GM23248 (cell line): Measurements from ENCODE around the gene LMX1B. TPM values are rescaled to one million over a fixed set of nuclear protein-coding genes. Genes with fewer than 3 reads are reported as not detected.

Experiments used
- DNase-seq: peaks from one replicate; pipeline ENCODE4 v3.0.0-alpha.2; 2015
- H2AFZ ChIP-seq: fragments of 200-600 bp; sonication (generic); 2 replicates; pipeline ENCODE4 v1.6.1; 2016; ENCODE audit warnings: antibody characterized with exemption
- H3F3A ChIP-seq: fragments of 200-600 bp; sonication (generic); 2 replicates; pipeline ENCODE4 v1.6.1; 2016; ENCODE audit warnings: mild to moderate bottlenecking, antibody characterized with exemption, mixed run types; ENCODE audit not compliant: insufficient read depth
- H3K27ac ChIP-seq: fragments of 200-600 bp; sonication (generic); 2 replicates; pipeline ENCODE4 v1.5.1; 2016; ENCODE audit warnings: mild to moderate bottlenecking
- H3K27me3 ChIP-seq: fragments of 200-600 bp; sonication (generic); replicated peaks from 2 replicates; pipeline ENCODE4 v1.6.1; 2016; ENCODE audit warnings: mild to moderate bottlenecking; ENCODE audit not compliant: insufficient read depth
- H3K36me3 ChIP-seq: fragments of 200-600 bp; sonication (generic); 2 replicates; pipeline ENCODE4 v1.6.1; 2016; ENCODE audit warnings: low read depth, mild to moderate bottlenecking
- H3K4me1 ChIP-seq: fragments of 200-600 bp; sonication (generic); 2 replicates; pipeline ENCODE4 v1.6.1; 2016; ENCODE audit warnings: mild to moderate bottlenecking; ENCODE audit not compliant: insufficient read depth
- H3K4me2 ChIP-seq: fragments of 200-600 bp; sonication (generic); one replicate; pipeline ENCODE4 v1.6.1; 2016; ENCODE audit warnings: mild to moderate bottlenecking; ENCODE audit not compliant: unreplicated experiment
- H3K4me3 ChIP-seq: fragments of 200-600 bp; sonication (generic); 2 replicates; pipeline ENCODE4 v1.5.1; 2016; ENCODE audit warnings: mild to moderate bottlenecking
- H3K79me2 ChIP-seq: fragments of 200-600 bp; sonication (generic); 2 replicates; pipeline ENCODE4 v1.6.1; 2016; ENCODE audit warnings: mild to moderate bottlenecking; ENCODE audit not compliant: insufficient read depth
- H3K9ac ChIP-seq: fragments of 200-600 bp; sonication (generic); 2 replicates; pipeline ENCODE4 v1.6.1; 2016; ENCODE audit warnings: mild to moderate bottlenecking
- H3K9me2 ChIP-seq: fragments of 200-600 bp; sonication (generic); 2 replicates; pipeline ENCODE4 v1.6.1; 2016; ENCODE audit warnings: mixed run types, mild to moderate bottlenecking, moderate library complexity; ENCODE audit not compliant: insufficient read depth
- H3K9me3 ChIP-seq: fragments of 200-600 bp; sonication (generic); one replicate; pipeline ENCODE4 v1.6.1; 2017; ENCODE audit warnings: low read depth
- H4K20me1 ChIP-seq: fragments of 200-600 bp; sonication (generic); 2 replicates; pipeline ENCODE4 v1.6.0; 2016; ENCODE audit not compliant: insufficient read depth
- EZH2 ChIP-seq: fragments of 200-600 bp; sonication (generic); IDR thresholded peaks from 2 replicates; pipeline ENCODE4 v1.6.1; 2018; ENCODE audit warnings: antibody characterized with exemption, mild to moderate bottlenecking; ENCODE audit not compliant: insufficient read depth, poor library complexity, severe bottlenecking
- EZH2phosphoT487 ChIP-seq: fragments of 200-600 bp; sonication (generic); IDR thresholded peaks from 2 replicates; pipeline ENCODE4 v1.6.1; 2018; ENCODE audit warnings: antibody characterized with exemption, moderate library complexity, mild to moderate bottlenecking, low read depth; ENCODE audit not compliant: insufficient read depth
- WGBS, 2 experiments: methylation state at CpG; one replicate each; pipeline ENCODE4 v1.1.6; 2015 to 2017; ENCODE audit warnings: low lambda C conversion rate in 2 of 2, low coverage in 1 of 2; ENCODE audit errors: missing lambda C conversion rate in 2 of 2; 5-methylcytosine and 5-hydroxymethylcytosine counted together
- in situ Hi-C: fragments of 300-500 bp; cut with MboI; formaldehyde crosslinking; loops from 2 replicates; pipeline ENCODE4 v1.15.0; 2020
- polyA plus RNA-seq: library from polyadenylated mRNA; unstranded; fragments of >200 nt; fragmentation: Nextera tagmentation; extraction: Ambion mirVana; gene quantifications from 2 replicates; pipeline ENCODE4 v1.2.1, GENCODE V29; 2016
- total RNA-seq: library from RNA; depleted of rRNA; stranded (reverse); fragments of >200 nt; shearing (Covaris generic); gene quantifications from 2 replicates; pipeline ENCODE4 v1.2.3, GENCODE V29; 2014

The LMX1B gene
- total and polyA plus RNA-seq, 2 experiments from 2014 or later: not detected

DNA sequence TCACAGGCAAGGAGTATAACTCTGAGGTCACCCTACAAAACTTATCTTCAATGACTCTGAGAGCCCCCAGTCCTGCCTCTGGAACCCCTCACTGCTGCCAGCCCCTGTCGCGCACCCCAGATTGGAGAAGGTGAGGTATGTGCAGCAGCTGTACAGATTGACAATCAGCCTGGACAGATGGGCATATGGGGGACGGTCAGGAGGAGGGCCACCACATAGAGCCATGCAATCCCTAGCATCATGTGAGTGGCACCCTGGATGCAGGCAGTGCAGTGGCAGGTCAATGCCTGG is 90.1 kb downstream of the LMX1B start:
- H3K27ac ChIP-seq: no peak overlapping the region
- H3K9ac ChIP-seq: no peak overlapping the region
- H3F3A ChIP-seq: peaks cover 9% of the 10 kb centered on the region; the same call in 1 of the 2 replicates
- H2AFZ ChIP-seq: no peak overlapping the region
- H3K4me3 ChIP-seq: no peak overlapping the region
- peaks cover 10% of the 10 kb centered on the region; the same call in 1 of the 2 replicates for H3K4me1 ChIP-seq
- H3K9me3 ChIP-seq: no peaks in the 10 kb centered on the region
- H4K20me1 ChIP-seq: no peaks in the 10 kb centered on the region
- no peaks in the 10 kb centered on the region for H3K9me2 ChIP-seq
- H3K36me3 ChIP-seq: no peaks in the 10 kb centered on the region
- DNase-seq: no peak
- no peak overlapping the region for H3K4me2 ChIP-seq
- TF ChIP-seq EZH2 (no peak), EZH2phosphoT487 (no peak)
- in situ Hi-C loops: no loop called here
- no peaks in the 10 kb centered on the region for H3K79me2 ChIP-seq
- 88 to 94% methylated on average over 3 of the region's 3 CpGs for WGBS, 2 experiments
- H3K27me3 ChIP-seq: peaks cover 30% of the 10 kb centered on the region

DNA sequence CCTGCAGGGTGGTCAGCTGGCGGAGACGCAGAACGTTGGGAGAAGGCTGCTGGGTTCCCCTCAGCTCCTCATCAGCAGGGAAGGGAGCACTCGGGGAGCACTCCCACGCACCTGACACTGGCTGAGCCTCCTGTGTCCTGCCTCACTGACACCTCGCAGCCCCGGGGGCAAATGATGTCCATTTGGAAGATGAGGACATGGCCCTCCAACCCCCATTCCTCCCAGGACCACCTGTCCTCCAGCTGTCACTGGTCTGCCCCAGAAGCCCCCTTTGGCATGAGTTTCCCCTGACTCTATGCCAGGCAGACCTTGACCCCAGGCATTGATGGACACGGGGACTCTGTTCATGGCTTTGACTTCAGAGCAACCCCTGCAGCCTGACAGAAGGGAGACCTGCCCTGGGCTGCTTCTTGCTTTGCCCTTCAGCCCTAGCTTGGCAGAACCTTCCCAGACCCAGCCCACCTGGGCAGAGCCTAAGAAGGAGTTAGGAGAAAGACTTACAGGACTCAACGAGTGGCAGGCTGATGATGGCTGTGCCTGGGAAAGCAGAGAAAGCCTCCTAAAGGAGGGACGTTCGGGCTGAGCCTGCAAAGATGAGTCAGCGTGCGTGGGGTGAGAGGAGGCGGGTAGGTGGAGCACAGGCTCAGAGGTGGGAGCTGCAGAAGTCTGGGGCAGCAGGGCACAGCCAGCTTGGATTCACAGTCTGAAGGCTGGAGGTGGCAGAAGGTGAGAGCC is 90.6 kb downstream of the LMX1B start:
- peaks cover 30% of the 10 kb centered on the region for H3K27me3 ChIP-seq
- H3K27ac ChIP-seq: no peak overlapping the region
- H4K20me1 ChIP-seq: no peaks in the 10 kb centered on the region
- H3K4me3 ChIP-seq: no peak overlapping the region
- no peaks in the 10 kb centered on the region for H3K9me3 ChIP-seq
- H2AFZ ChIP-seq: peak overlapping the region; percentile 65; the same call in 1 of the 2 replicates
- H3F3A ChIP-seq: peaks cover 9% of the 10 kb centered on the region; the same call in 1 of the 2 replicates
- peaks cover 10% of the 10 kb centered on the region; the same call in 1 of the 2 replicates for H3K4me1 ChIP-seq
- in situ Hi-C loops: no loop called here
- H3K4me2 ChIP-seq: peak overlapping the region; percentile 23
- peak; percentile 84 for DNase-seq
- H3K9ac ChIP-seq: no peak overlapping the region
- 27 to 35% methylated on average over 14 of the region's 14 CpGs for WGBS, 2 experiments
- H3K79me2 ChIP-seq: no peaks in the 10 kb centered on the region
- TF ChIP-seq EZH2phosphoT487: no peak
- no peak for TF ChIP-seq EZH2
- no peaks in the 10 kb centered on the region for H3K36me3 ChIP-seq
- H3K9me2 ChIP-seq: no peaks in the 10 kb centered on the region

DNA sequence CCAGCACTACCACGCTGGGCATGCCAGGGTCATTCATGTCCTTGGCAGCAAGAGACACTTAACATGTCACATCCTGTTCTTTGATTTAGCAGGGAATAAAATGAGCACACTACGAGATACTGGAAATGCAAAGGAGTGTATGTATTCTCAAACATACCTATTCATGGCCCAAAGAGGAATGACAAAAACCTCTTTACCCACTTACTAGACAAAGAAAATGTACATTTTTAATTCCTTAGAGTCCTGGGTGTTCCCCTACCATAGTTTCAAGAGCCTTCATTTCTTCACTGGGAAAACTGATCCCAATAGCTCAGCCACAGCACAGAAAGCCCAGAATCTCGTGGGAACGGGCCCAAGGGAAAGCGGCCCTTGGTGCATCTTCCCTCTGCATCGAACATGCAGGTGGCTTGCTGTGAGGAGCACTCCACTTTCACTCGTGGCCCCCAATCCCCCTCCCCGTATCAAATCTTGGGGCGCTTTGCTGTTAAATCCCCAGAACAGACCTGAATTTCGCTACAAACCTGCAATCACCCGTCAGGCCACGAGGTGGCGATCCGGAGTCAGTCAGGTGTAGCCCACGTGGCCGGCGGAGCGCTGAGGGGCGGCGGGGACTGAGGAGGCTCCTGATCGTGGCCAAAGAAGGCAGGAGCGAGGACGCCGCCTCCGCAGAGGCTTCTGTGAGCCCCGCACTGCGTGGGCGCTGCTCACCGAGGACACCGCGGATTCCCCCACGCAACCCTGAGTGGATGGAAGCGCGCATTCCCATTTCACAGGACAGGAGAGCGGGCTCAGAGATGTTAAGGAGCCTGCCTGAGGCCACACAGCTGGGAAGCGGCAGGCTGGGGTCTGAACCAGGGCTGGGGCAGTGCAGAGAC is 91.4 kb downstream of the LMX1B start:
- Histone ChIP-seq H3K27ac (no peak overlapping the region), H3K27me3 (peaks cover 30% of the 10 kb centered on the region), H3K79me2 (no peaks in the 10 kb centered on the region), H3K4me1 (peaks cover 10% of the 10 kb centered on the region; the same call in 1 of the 2 replicates), H3K9me3 (no peaks in the 10 kb centered on the region), H3F3A (peaks cover 9% of the 10 kb centered on the region; the same call in 1 of the 2 replicates), H3K9me2 (no peaks in the 10 kb centered on the region), H4K20me1 (no peaks in the 10 kb centered on the region), H3K4me2 (peak overlapping the region; percentile 23), H3K9ac (no peak overlapping the region), H3K4me3 (peak overlapping the region; percentile 31; the same call in 1 of the 2 replicates), H3K36me3 (no peaks in the 10 kb centered on the region), H2AFZ (peak overlapping the region; percentile 65)
- WGBS, 2 experiments: 4 to 5% methylated on average over 36 of the region's 36 CpGs
- in situ Hi-C loops: no loop called here
- DNase-seq: peak; percentile 74
- TF ChIP-seq EZH2: no peak
- TF ChIP-seq EZH2phosphoT487: no peak

DNA sequence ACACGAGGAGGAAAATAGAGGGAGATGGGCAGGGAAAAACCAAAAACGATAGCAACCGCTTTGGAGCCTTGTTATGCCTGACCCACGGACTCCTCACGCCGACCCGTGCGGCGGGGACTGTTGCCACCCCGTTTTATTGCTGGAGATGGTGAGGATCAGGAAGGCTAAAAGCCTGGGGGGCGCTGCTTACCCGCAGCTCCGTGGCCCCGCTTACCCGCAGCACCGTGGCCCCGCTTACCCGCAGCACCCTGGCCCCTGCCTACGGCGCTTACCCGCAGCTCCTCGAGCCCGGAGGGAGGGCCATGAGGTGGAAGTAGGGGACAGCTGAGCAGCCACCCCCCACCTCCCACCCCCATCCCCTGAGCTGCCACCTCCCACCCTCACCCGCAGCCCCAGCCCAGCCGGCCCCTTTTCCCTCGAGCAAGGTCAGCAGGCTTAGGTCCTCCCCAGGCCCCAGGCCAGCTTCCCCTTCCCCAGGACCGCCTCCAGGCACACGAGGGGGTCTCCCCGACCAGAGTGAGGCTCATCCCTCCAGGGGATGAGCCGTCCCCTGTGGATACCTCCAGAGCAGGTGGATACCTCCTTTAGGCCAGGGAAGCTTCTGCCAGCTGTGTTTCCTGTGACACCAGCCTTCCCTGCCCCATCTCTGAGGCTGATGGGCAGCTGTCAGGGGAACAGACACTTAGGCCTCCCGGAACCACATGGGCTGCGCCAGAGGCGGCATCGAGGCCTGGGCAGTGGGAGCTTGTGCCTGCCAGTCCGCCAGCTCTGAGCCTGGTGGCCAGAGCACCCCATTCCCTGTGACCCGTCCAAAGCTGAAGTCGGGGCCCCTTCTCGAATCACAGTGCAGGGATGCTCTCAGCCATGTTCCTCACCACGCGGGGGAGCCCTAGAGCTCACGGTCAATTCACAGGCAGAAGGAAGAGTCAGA is 92.3 kb downstream of the LMX1B start:
- Histone ChIP-seq H3K4me2 (peak overlapping the region; percentile 23), H3K4me3 (peak overlapping the region; percentile 31; the same call in 1 of the 2 replicates), H3K27me3 (peaks cover 26% of the 10 kb centered on the region), H3K9ac (no peak overlapping the region), H4K20me1 (no peaks in the 10 kb centered on the region), H3K36me3 (no peaks in the 10 kb centered on the region), H3F3A (peaks cover 9% of the 10 kb centered on the region; the same call in 1 of the 2 replicates), H3K9me2 (no peaks in the 10 kb centered on the region), H3K27ac (no peak overlapping the region), H3K79me2 (no peaks in the 10 kb centered on the region), H2AFZ (peak overlapping the region; percentile 65), H3K9me3 (no peaks in the 10 kb centered on the region), H3K4me1 (peaks cover 10% of the 10 kb centered on the region; the same call in 1 of the 2 replicates)
- in situ Hi-C loops: no loop called here
- WGBS, 2 experiments: 17 to 29% methylated on average over 28 to 41 of the region's 41 CpGs
- peak; percentile 59 for DNase-seq
- TF ChIP-seq EZH2phosphoT487: no peak
- TF ChIP-seq EZH2: no peak
